A549 (cell line): ENCODE measurements around the gene SLAMF1. TPM values are rescaled to one million over a fixed set of nuclear protein-coding genes. Genes with fewer than 3 reads are reported as not detected.
"Not testable (repeated sequence)": the region's sequence is repeated elsewhere in the genome, so short reads cannot be mapped to it uniquely, and the experiment has no call there.

Experiments
- ATAC-seq, 2 experiments: fragments of 200-7000 bp in 1 of 2; fragments of >200 bp in 1 of 2; cut with Nextera tagmentation in 1 of 2; cut with Tn5 transposase in 1 of 2; 3 replicates each; pipeline versions ENCODE4 v1.8.0 to v1.9.1; 2018 to 2020; ENCODE audit warnings: mild to moderate bottlenecking in 1 of 2, moderate library complexity in 1 of 2
- CTCF ChIA-PET: fragments of 300-600 bp; sonication (Branson Sonifier 250); formaldehyde crosslinking; extraction: SDS; loops from one replicate; lab custom pipeline; 2021; ENCODE audit warnings: antibody characterized with exemption, inconsistent platforms; lab: Yijun Ruan, JAX
- POLR2A ChIA-PET: fragments of 350-600 bp; formaldehyde crosslinking; extraction: SDS; loops from one replicate; lab custom pipeline; 2021; ENCODE audit warnings: antibody characterized with exemption, inconsistent platforms; lab: Yijun Ruan, JAX
- DNase-seq, 2 experiments: peaks; one replicate each; pipeline versions ENCODE4 v3.0.0 to v3.0.0-alpha.2; 2011 to 2016; ENCODE audit warnings: low read depth in 1 of 2, low spot score in 1 of 2
- FAIRE-seq: peaks from 2 replicates; lab custom pipeline; 2011; peaks lifted over from hg19 to GRCh38; lab: Jason Lieb, UNC
- H3K27ac ChIP-seq, 2 experiments: fragments of >200 bp; sonication (Bioruptor Twin); formaldehyde crosslinking; 3 replicates each; pipeline ENCODE4 v1.5.1; 2016 to 2017
- H3K4me1 ChIP-seq: fragments of >200 bp; sonication (Bioruptor Twin); formaldehyde crosslinking; 3 replicates; pipeline ENCODE4 v1.6.1; 2016
- H3K4me2 ChIP-seq: fragments of >200 bp; sonication (Bioruptor Twin); formaldehyde crosslinking; 3 replicates; pipeline ENCODE4 v1.6.1; 2016
- H3K4me3 ChIP-seq: fragments of >200 bp; sonication (Bioruptor Twin); formaldehyde crosslinking; 3 replicates; pipeline ENCODE4 v1.5.1; 2016
- H3K9me3 ChIP-seq: fragments of >200 bp; sonication (Bioruptor Twin); formaldehyde crosslinking; 3 replicates; pipeline ENCODE4 v1.6.1; 2016
- ESRRA ChIP-seq: fragments of 150-350 bp; IDR thresholded peaks from 2 replicates; pipeline ENCODE4 v1.6.1; 2014; ENCODE audit warnings: mild to moderate bottlenecking, low read length, borderline replicate concordance
- HDAC2 ChIP-seq: fragments of 200-600 bp; sonication (generic); IDR thresholded peaks from 2 replicates; pipeline ENCODE4 v1.6.1; 2016
- HMGXB4 ChIP-seq: fragments of 250-450 bp; sonication (Bioruptor Pico); IDR thresholded peaks from 2 replicates; pipeline ENCODE4 v1.5.0; 2021; ENCODE audit warnings: mild to moderate bottlenecking, moderate library complexity, borderline replicate concordance
- HOXB13 ChIP-seq: fragments of 250-450 bp; sonication (Bioruptor Pico); IDR thresholded peaks from 2 replicates; pipeline ENCODE4 v1.5.0; 2020; ENCODE audit warnings: low read depth, mild to moderate bottlenecking, moderate library complexity
- JUNB ChIP-seq: fragments of >200 bp; sonication (Bioruptor Twin); formaldehyde crosslinking; IDR thresholded peaks from 2 replicates; pipeline ENCODE4 v1.6.1; 2016
- MAFK ChIP-seq: fragments of 450-650 bp; IDR thresholded peaks from 2 replicates; pipeline ENCODE4 v1.6.1; 2014; ENCODE audit not compliant: partially characterized antibody
- MAX ChIP-seq: IDR thresholded peaks from 2 replicates; pipeline ENCODE4 v1.6.1; 2012
- MAZ ChIP-seq: fragments of 150-350 bp; IDR thresholded peaks from 2 replicates; pipeline ENCODE4 v1.6.1; 2014; ENCODE audit warnings: antibody characterized with exemption, low read depth, low read length, borderline replicate concordance
- MYC ChIP-seq: IDR thresholded peaks from 2 replicates; pipeline ENCODE4 v1.6.1; 2012; ENCODE audit warnings: mild to moderate bottlenecking, inconsistent platforms, low read length, improper control_type of control experiment, borderline replicate concordance
- NFE2L2 ChIP-seq: fragments of 150-350 bp; conservative IDR thresholded peaks from 2 replicates; pipeline ENCODE4 v1.6.1; 2014; ENCODE audit warnings: low read length
- NR3C1 ChIP-seq: fragments of >200 bp; sonication (Bioruptor Twin); formaldehyde crosslinking; IDR thresholded peaks from 3 replicates; pipeline ENCODE4 v1.6.1; 2017
- POLR2A ChIP-seq: IDR thresholded peaks from 2 replicates; pipeline ENCODE4 v1.6.1; 2012; ENCODE audit warnings: mild to moderate bottlenecking, low read length
- POLR2AphosphoS2 ChIP-seq: conservative IDR thresholded peaks from 2 replicates; pipeline ENCODE4 v1.6.1; 2012; ENCODE audit warnings: low read length, improper control_type of control experiment, inconsistent platforms
- RAD21 ChIP-seq, 2 experiments: fragments of >200 bp in 1 of 2; sonication (Bioruptor Twin) in 1 of 2; formaldehyde crosslinking in 1 of 2; IDR thresholded peaks in 1 of 2; conservative IDR thresholded peaks in 1 of 2; 2 replicates in 1 of 2; 3 replicates in 1 of 2; pipeline ENCODE4 v1.6.1; 2012 to 2018; ENCODE audit warnings: inconsistent platforms in 1 of 2
- ZC3H11A ChIP-seq: fragments of 450-650 bp; IDR thresholded peaks from 2 replicates; pipeline ENCODE4 v1.6.1; 2014; ENCODE audit warnings: antibody characterized with exemption, mild to moderate bottlenecking
- WGBS: methylation state at CpG from one replicate; pipeline ENCODE4 v1.1.6; 2017; ENCODE audit errors: missing lambda C conversion rate; 5-methylcytosine and 5-hydroxymethylcytosine counted together
- polyA plus RNA-seq, 4 experiments: library from polyadenylated mRNA; depleted of rRNA in 3 of 4; stranded (reverse); fragments of >200 nt; fragmentation: RNase III in 1 of 4; extraction: RNeasy Plus Mini Kit Qiagen cat#74134 plus additional on column Dnase treatment in 1 of 4; gene quantifications; 2 replicates in 3 of 4; 3 replicates in 1 of 4; pipeline ENCODE4 v1.2.3, GENCODE V29; 2011 to 2017
- TF ChIP-seq, protein P1 (sequence below): fragments of 250-450 bp; sonication (Bioruptor Pico); IDR thresholded peaks from 2 replicates; pipeline ENCODE4 v1.5.0; 2020; ENCODE audit warnings: low read depth, mild to moderate bottlenecking, moderate library complexity

The SLAMF1 gene
- polyA plus RNA-seq, 2 of the 4 experiments (the other 2 are of a cell fraction) = not detected

- DNase-seq = no peak
- POLR2A ChIA-PET = no interaction called here
- peaks cover 4% of the 10 kb centered on the region; the same call in 1 of the 3 replicates for H3K9me3 ChIP-seq
- TF ChIP-seq RAD21 (conservative IDR thresholded peaks at IDR 0.05 in 1 of 2, IDR thresholded peaks at IDR 0.05 in 1 of 2) (no peak), NR3C1 (no peak), JUNB (no peak), MYC (no peak)
- TF ChIP-seq, all 56 proteins: peak for 0
- H3K27ac ChIP-seq = no peak overlapping the region
- H3K4me3 ChIP-seq = no peak overlapping the region
- ATAC-seq (no peak), FAIRE-seq (no peak)
- H3K4me2 ChIP-seq = no peak overlapping the region
- 60% methylated on average over 4 of the region's 4 CpGs for WGBS
- CTCF ChIA-PET = interaction anchor here (0.8 kb wide), 1 partner anchor 12 kb away, joined by 3 read pairs; no protein-coding TSS in a partner anchor
- no peaks in the 10 kb centered on the region for H3K4me1 ChIP-seq
Measured at GRCh38 chr1:160565564-160565963, 81.3 kb downstream of the SLAMF1 start.

GRCh38 chr1:160563230-160563629 lies 83.6 kb downstream of the SLAMF1 start:
- ATAC-seq, POLR2A ChIA-PET, FAIRE-seq: not testable (repeated sequence)

GRCh38 chr1:160562745-160563144 lies 84.1 kb downstream of the SLAMF1 start:
- DNase-seq, H3K27ac ChIP-seq, H3K4me1 ChIP-seq, H3K4me3 ChIP-seq, CTCF ChIA-PET, POLR2A ChIA-PET, H3K4me2 ChIP-seq, FAIRE-seq, ATAC-seq, H3K9me3 ChIP-seq: not testable (repeated sequence)
- 10% methylated on average over 2 of the region's 2 CpGs for WGBS

More at GRCh38 chr1:160563230-160563629, 83.6 kb downstream of the SLAMF1 start:
- H3K4me3 ChIP-seq, CTCF ChIA-PET, H3K27ac ChIP-seq, H3K9me3 ChIP-seq, DNase-seq, H3K4me1 ChIP-seq, H3K4me2 ChIP-seq: not testable (repeated sequence)
- 0% methylated on average over 1 of the region's 1 CpG for WGBS

- POLR2A ChIA-PET = no interaction called here
- Histone ChIP-seq H3K4me3 (no peak overlapping the region), H3K27ac (no peak overlapping the region), H3K4me1 (no peaks in the 10 kb centered on the region), H3K4me2 (no peak overlapping the region), H3K9me3 (peaks cover 4% of the 10 kb centered on the region; the same call in 1 of the 3 replicates)
- FAIRE-seq (no peak), DNase-seq (no peak), ATAC-seq (no peak)
- TF ChIP-seq HOXB13 (CRISPR knock-in tag) = no peak
- no peak for TF ChIP-seq MYC
- no peak for TF ChIP-seq POLR2A
- TF ChIP-seq NFE2L2 = no peak
- CTCF ChIA-PET = interaction anchor here (1.1 kb wide), 1 partner anchor 47 kb away, joined by 3 read pairs; no protein-coding TSS in a partner anchor
Measured at GRCh38 chr1:160560806-160561205, 86.0 kb downstream of the SLAMF1 start.

DNA sequence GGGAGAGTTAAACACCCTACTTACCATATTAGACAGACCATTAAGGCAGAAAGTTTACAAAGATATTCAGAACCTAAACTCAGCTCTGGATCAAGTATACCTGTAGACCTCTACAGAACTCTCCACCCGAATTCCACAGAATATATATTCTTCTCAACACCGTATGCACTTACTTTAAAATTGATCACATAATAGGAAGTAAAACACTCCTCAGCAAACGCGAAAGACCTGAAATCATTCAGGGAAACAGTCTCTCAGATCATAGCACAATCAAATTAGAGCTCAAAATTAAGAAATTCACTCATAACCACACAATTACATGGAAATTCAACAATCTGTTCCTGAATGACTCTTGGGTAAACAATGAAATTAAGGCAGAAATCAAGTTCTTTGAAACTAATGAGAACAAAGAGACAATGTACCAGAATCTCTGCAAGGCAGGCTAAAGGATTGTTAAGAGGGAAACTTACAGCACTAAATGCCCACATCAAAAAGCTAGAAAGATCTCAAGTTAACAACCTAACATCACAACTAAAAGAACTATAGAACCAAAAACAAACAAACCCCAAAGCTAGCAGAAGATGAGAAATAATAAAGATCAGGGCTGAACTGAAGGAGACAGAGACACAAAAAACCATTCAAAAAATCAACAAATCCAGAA lies 86.7 kb downstream of the SLAMF1 start:
- peak; percentile 7 for FAIRE-seq
- CTCF ChIA-PET = interaction anchor here (1.1 kb wide), 1 partner anchor 48 kb away, joined by 3 read pairs; no protein-coding TSS in a partner anchor
- POLR2A ChIA-PET = no interaction called here
- peaks cover 4% of the 10 kb centered on the region; the same call in 1 of the 3 replicates for H3K9me3 ChIP-seq
- no peak overlapping the region for H3K27ac ChIP-seq
- no peak overlapping the region for H3K4me3 ChIP-seq
- WGBS = 42% methylated on average over 4 of the region's 4 CpGs
- DNase-seq = no peak
- ATAC-seq = no peak
- H3K4me1 ChIP-seq = no peaks in the 10 kb centered on the region
- TF ChIP-seq MAZ = no peak
- TF ChIP-seq MAFK = no peak
- no peak for TF ChIP-seq MAX
- TF ChIP-seq ESRRA = no peak
- no peak for TF ChIP-seq HDAC2
- TF ChIP-seq POLR2AphosphoS2 = no peak
- TF ChIP-seq HMGXB4 = no peak
- TF ChIP-seq, protein P1, sequence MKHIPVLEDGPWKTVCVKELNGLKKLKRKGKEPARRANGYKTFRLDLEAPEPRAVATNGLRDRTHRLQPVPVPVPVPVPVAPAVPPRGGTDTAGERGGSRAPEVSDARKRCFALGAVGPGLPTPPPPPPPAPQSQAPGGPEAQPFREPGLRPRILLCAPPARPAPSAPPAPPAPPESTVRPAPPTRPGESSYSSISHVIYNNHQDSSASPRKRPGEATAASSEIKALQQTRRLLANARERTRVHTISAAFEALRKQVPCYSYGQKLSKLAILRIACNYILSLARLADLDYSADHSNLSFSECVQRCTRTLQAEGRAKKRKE = no peak
- no peak for TF ChIP-seq ZC3H11A
- no peak overlapping the region for H3K4me2 ChIP-seq

- H3K4me2 ChIP-seq, H3K9me3 ChIP-seq, DNase-seq, H3K27ac ChIP-seq, CTCF ChIA-PET, H3K4me3 ChIP-seq, FAIRE-seq, H3K4me1 ChIP-seq, ATAC-seq, POLR2A ChIA-PET: not testable (repeated sequence)
- 44% methylated on average over 3 of the region's 3 CpGs for WGBS
Measured at GRCh38 chr1:160559437-160559836, 87.4 kb downstream of the SLAMF1 start.
